Measurements from ENCODE around the gene SLK. TPM values are rescaled to one million over a fixed set of nuclear protein-coding genes. Genes with fewer than 3 reads are reported as not detected.

SLK gene
- total and polyA plus RNA-seq, 10 of the 15 experiments (the other 5 are each of a cell fraction or from before 2014, with no cell fraction given) = 2.5 to 24.2 (median 11.1) TPM

- H4K20me1 ChIP-seq (ENCODE audit: control insufficient read depth, insufficient read depth) = no peaks in the 10 kb centered on the region
- ChIA-PET CTCF (interaction anchor here (1.1 to 1.3 kb wide), 2 partner anchors 14 to 62 kb away, joined by 3 to 6 read pairs; no protein-coding TSS in a partner anchor), POLR2A (no interaction called here), SMC1A (ENCODE audit: uncharacterized antibody, unreplicated experiment) (interaction anchor here (1.2 kb wide), 1 partner anchor 20 kb away, joined by 4 read pairs; no protein-coding TSS in a partner anchor), RAD21 (ENCODE audit: unreplicated experiment) (no interaction called here)
- ATAC-seq = no peak
- no peaks in the 10 kb centered on the region for H3K79me2 ChIP-seq (ENCODE audit: control insufficient read depth, insufficient read depth, low read length)
- H3K36me3 ChIP-seq (ENCODE audit: control insufficient read depth in 2 of 2, insufficient read depth in 2 of 2, low read length in 1 of 2) = no peaks in the 10 kb centered on the region
- 78% methylated on average over 4 of the region's 4 CpGs for WGBS (ENCODE audit: insufficient coverage, insufficient replicate concordance, low lambda C conversion rate, missing lambda C conversion rate)
- H3K9ac ChIP-seq (ENCODE audit: control insufficient read depth, insufficient read depth, low read length) = no peak overlapping the region
- no peak overlapping the region for H3K4me2 ChIP-seq (ENCODE audit: control insufficient read depth, insufficient read depth)
- no peak overlapping the region for H3K27ac ChIP-seq (ENCODE audit: control insufficient read depth, insufficient read depth)
- H3K4me3 ChIP-seq = no peak overlapping the region
- TF ChIP-seq NFYA (IDR thresholded peaks at IDR 0.05; ENCODE audit: borderline replicate concordance, low read depth, low read length) (no peak), BMI1 (IDR thresholded peaks at IDR 0.05; ENCODE audit: borderline replicate concordance) (no peak), TAF1 (IDR thresholded peaks at IDR 0.05; ENCODE audit: borderline replicate concordance, low read depth, low read length) (no peak), MEF2B (IDR thresholded peaks at IDR 0.05; ENCODE audit: partially characterized antibody, poor library complexity, severe bottlenecking) (no peak), KLF5 (IDR thresholded peaks at IDR 0.05; ENCODE audit: partially characterized antibody) (no peak), RFX5 (IDR thresholded peaks at IDR 0.05; ENCODE audit: low read depth, low read length) (no peak), ZSCAN29 (IDR thresholded peaks at IDR 0.05) (no peak), CREB1 (IDR thresholded peaks at IDR 0.05; ENCODE audit: low read depth) (no peak), FOS (IDR thresholded peaks at IDR 0.05; ENCODE audit: borderline replicate concordance, extremely low read depth, insufficient read length) (no peak)
- TF ChIP-seq, protein P1, sequence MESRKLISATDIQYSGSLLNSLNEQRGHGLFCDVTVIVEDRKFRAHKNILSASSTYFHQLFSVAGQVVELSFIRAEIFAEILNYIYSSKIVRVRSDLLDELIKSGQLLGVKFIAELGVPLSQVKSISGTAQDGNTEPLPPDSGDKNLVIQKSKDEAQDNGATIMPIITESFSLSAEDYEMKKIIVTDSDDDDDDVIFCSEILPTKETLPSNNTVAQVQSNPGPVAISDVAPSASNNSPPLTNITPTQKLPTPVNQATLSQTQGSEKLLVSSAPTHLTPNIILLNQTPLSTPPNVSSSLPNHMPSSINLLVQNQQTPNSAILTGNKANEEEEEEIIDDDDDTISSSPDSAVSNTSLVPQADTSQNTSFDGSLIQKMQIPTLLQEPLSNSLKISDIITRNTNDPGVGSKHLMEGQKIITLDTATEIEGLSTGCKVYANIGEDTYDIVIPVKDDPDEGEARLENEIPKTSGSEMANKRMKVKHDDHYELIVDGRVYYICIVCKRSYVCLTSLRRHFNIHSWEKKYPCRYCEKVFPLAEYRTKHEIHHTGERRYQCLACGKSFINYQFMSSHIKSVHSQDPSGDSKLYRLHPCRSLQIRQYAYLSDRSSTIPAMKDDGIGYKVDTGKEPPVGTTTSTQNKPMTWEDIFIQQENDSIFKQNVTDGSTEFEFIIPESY (IDR thresholded peaks at IDR 0.05) = no peak
- TF ChIP-seq, protein P2, sequence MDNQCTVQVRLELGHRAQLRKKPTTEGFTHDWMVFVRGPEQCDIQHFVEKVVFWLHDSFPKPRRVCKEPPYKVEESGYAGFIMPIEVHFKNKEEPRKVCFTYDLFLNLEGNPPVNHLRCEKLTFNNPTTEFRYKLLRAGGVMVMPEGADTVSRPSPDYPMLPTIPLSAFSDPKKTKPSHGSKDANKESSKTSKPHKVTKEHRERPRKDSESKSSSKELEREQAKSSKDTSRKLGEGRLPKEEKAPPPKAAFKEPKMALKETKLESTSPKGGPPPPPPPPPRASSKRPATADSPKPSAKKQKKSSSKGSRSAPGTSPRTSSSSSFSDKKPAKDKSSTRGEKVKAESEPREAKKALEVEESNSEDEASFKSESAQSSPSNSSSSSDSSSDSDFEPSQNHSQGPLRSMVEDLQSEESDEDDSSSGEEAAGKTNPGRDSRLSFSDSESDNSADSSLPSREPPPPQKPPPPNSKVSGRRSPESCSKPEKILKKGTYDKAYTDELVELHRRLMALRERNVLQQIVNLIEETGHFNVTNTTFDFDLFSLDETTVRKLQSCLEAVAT (IDR thresholded peaks at IDR 0.05) = no peak
- TF ChIP-seq, protein P3, sequence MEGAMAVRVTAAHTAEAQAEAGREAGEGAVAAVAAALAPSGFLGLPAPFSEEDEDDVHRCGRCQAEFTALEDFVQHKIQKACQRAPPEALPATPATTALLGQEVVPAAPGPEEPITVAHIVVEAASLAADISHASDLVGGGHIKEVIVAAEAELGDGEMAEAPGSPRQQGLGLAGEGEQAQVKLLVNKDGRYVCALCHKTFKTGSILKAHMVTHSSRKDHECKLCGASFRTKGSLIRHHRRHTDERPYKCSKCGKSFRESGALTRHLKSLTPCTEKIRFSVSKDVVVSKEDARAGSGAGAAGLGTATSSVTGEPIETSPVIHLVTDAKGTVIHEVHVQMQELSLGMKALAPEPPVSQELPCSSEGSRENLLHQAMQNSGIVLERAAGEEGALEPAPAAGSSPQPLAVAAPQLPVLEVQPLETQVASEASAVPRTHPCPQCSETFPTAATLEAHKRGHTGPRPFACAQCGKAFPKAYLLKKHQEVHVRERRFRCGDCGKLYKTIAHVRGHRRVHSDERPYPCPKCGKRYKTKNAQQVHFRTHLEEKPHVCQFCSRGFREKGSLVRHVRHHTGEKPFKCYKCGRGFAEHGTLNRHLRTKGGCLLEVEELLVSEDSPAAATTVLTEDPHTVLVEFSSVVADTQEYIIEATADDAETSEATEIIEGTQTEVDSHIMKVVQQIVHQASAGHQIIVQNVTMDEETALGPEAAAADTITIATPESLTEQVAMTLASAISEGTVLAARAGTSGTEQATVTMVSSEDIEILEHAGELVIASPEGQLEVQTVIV (IDR thresholded peaks at IDR 0.05; ENCODE audit: borderline replicate concordance, partially characterized antibody) = no peak
- H3K4me1 ChIP-seq (ENCODE audit: control insufficient read depth, insufficient read depth, low read length) = no peaks in the 10 kb centered on the region
- no peaks in the 10 kb centered on the region for H3K9me3 ChIP-seq (replicated peaks; ENCODE audit: control insufficient read depth, insufficient read depth, low read length)
- DNase-seq (ENCODE audit: low read depth, low spot score) = no peak
- BruUV-seq (replicated peaks) = no TSS peak
- in situ Hi-C loops (cut with MboI) = no loop called here
- no peak overlapping the region for H2AFZ ChIP-seq (ENCODE audit: control insufficient read depth, low read depth, low read length)
- intact Hi-C loops (cut with micrococcal nuclease; ENCODE audit: unreplicated experiment) = no loop called here
- FAIRE-seq = no peak
- peaks cover 0 to 2% of the 10 kb centered on the region in 2 experiments; a peak in 2 of 4 replicates for H3K27me3 ChIP-seq (replicated peaks in 1 of 2; ENCODE audit: control insufficient read depth in 2 of 2, insufficient read depth in 2 of 2, low read length in 1 of 2)
These were observed 17.2 kb upstream of the SLK start for GRCh38 chr10:103949728-103950127.

All from GM12878 (cell line).